K562 (cell line): ENCODE measurements around the gene MPHOSPH9. TPM values are rescaled to one million over a fixed set of nuclear protein-coding genes. Genes with fewer than 3 reads are reported as not detected.

Experiments
- CBFB ChIP-seq: sonication (generic); formaldehyde crosslinking; IDR thresholded peaks from 2 replicates; pipeline ENCODE4 v1.4.0; 2020; ENCODE audit warnings: mild to moderate bottlenecking, missing genetic modification reagents
- DIDO1 ChIP-seq: fragments of 450-650 bp; IDR thresholded peaks from 2 replicates; pipeline ENCODE4 v1.6.1; 2016; ENCODE audit warnings: low read depth, missing biosample characterization, missing genetic modification characterization
- FOXA1 ChIP-seq: fragments of 450-650 bp; IDR thresholded peaks from 2 replicates; pipeline ENCODE4 v1.6.1; 2016; ENCODE audit warnings: mild to moderate bottlenecking, borderline replicate concordance
- GABPA ChIP-seq: fragments of 200-800 bp; sonication (Bioruptor generic); conservative IDR thresholded peaks from 2 replicates; pipeline ENCODE4 v1.6.1; 2016; ENCODE audit warnings: low read depth, missing genetic modification characterization, missing compliant biosample characterization
- HDAC2 ChIP-seq: fragments of 450-650 bp; IDR thresholded peaks from 2 replicates; pipeline ENCODE4 v1.6.1; 2016; ENCODE audit warnings: mild to moderate bottlenecking
- MAZ ChIP-seq, 2 experiments: fragments of 450-650 bp in 1 of 2; sonication (generic) in 1 of 2; formaldehyde crosslinking; IDR thresholded peaks in 1 of 2; conservative IDR thresholded peaks in 1 of 2; 2 replicates each; pipeline versions ENCODE4 v1.4.0 to v1.5.0; 2020; ENCODE audit warnings: mild to moderate bottlenecking in 1 of 2, missing genetic modification reagents in 1 of 2
- MED1 ChIP-seq: sonication (generic); formaldehyde crosslinking; IDR thresholded peaks from 2 replicates; pipeline ENCODE4 v1.8.1; 2023; ENCODE audit warnings: missing genetic modification reagents, borderline replicate concordance
- NFYB ChIP-seq: IDR thresholded peaks from 2 replicates; pipeline ENCODE4 v1.6.1; 2011; ENCODE audit warnings: mild to moderate bottlenecking, moderate library complexity; ENCODE audit not compliant: insufficient read length; ENCODE audit errors: extremely low read depth
- NR1H2 ChIP-seq: sonication (generic); formaldehyde crosslinking; IDR thresholded peaks from 2 replicates; pipeline ENCODE4 v1.4.0; 2020; ENCODE audit warnings: mild to moderate bottlenecking, missing genetic modification reagents
- NUFIP1 ChIP-seq: fragments of 450-650 bp; IDR thresholded peaks from 2 replicates; pipeline ENCODE4 v1.6.1; 2018; ENCODE audit not compliant: partially characterized antibody
- RBBP5 ChIP-seq: fragments of 200-600 bp; sonication (generic); IDR thresholded peaks from 2 replicates; pipeline ENCODE4 v1.6.1; 2012; ENCODE audit warnings: borderline replicate concordance, mild to moderate bottlenecking, low read length, control low read depth, inconsistent platforms; ENCODE audit not compliant: insufficient read depth, poor library complexity, severe bottlenecking
- SIRT6 ChIP-seq: IDR thresholded peaks from one replicate; pipeline ENCODE4 v1.6.1; 2012; ENCODE audit warnings: low read depth, mild to moderate bottlenecking, control low read depth, inconsistent platforms, low read length, moderate library complexity
- SRSF7 ChIP-seq: fragments of 200-400 bp; formaldehyde crosslinking; optimal IDR thresholded peaks from 2 replicates; pipeline ENCODE3; 2017; ENCODE audit warnings: mild to moderate bottlenecking, low read depth, low read length
- TAL1 ChIP-seq: fragments of 450-650 bp; IDR thresholded peaks from 2 replicates; pipeline ENCODE4 v1.6.1; 2016; ENCODE audit warnings: mild to moderate bottlenecking
- TRIM24 ChIP-seq, 2 experiments: fragments of 450-650 bp; IDR thresholded peaks; 2 replicates each; pipeline ENCODE4 v1.6.1; 2016
- ZNF134 ChIP-seq: fragments of 250-450 bp; sonication (Bioruptor Pico); conservative IDR thresholded peaks from 2 replicates; pipeline ENCODE4 v1.4.0; 2020
- ZNF175 ChIP-seq: fragments of 200-800 bp; sonication (Bioruptor generic); IDR thresholded peaks from 2 replicates; pipeline ENCODE4 v1.6.1; 2016; ENCODE audit warnings: low read depth, mild to moderate bottlenecking, missing genetic modification characterization, missing compliant biosample characterization
- ZNF384 ChIP-seq: IDR thresholded peaks from 2 replicates; pipeline ENCODE4 v1.6.1; 2012; ENCODE audit warnings: low read depth, low read length, improper control_type of control experiment
- polyA plus RNA-seq, 8 experiments: library from polyadenylated mRNA; depleted of rRNA in 4 of 8; stranded (reverse) in 5 of 8; unstranded in 3 of 8; fragments of >200 nt; fragmentation: Nextera tagmentation in 2 of 8; fragmentation: Illumina TruSeq in 1 of 8; extraction: Ambion mirVana in 2 of 8; extraction: Trizol in 1 of 8; gene quantifications; 2 replicates each; pipeline versions ENCODE4 v1.2.1 to v1.2.3, GENCODE V29; 2011 to 2014; ENCODE audit warnings: inconsistent platforms in 1 of 8, missing spikeins in 1 of 8
- total RNA-seq, 7 experiments: library from RNA; depleted of rRNA in 6 of 7; stranded (reverse); fragments of >200 nt in 6 of 7; fragmentation: Illumina TruSeq in 2 of 7; extraction: Trizol in 2 of 7; gene quantifications; 2 replicates each; pipeline versions ENCODE4 v1.2.1 to v1.2.3, GENCODE V29; 2011 to 2021; ENCODE audit warnings: low replicate concordance in 1 of 7
- TF ChIP-seq, protein P1 (sequence below): fragments of 250-450 bp; sonication (Bioruptor Pico); IDR thresholded peaks from 2 replicates; pipeline ENCODE4 v1.5.1; 2021; ENCODE audit warnings: mild to moderate bottlenecking
- TF ChIP-seq, protein P2 (sequence below): IDR thresholded peaks from 3 replicates; pipeline ENCODE4 v1.6.1; 2011; ENCODE audit warnings: borderline replicate concordance, mild to moderate bottlenecking; ENCODE audit not compliant: insufficient read length, insufficient read depth
- TF ChIP-seq, protein P3 (sequence below): fragments of 450-650 bp; IDR thresholded peaks from 2 replicates; pipeline ENCODE4 v1.6.1; 2017; ENCODE audit warnings: mild to moderate bottlenecking, moderate library complexity
- TF ChIP-seq, protein P4 (sequence below): fragments of 450-650 bp; formaldehyde crosslinking; IDR thresholded peaks from 2 replicates; pipeline ENCODE4 v1.4.0; 2022; ENCODE audit warnings: mild to moderate bottlenecking, moderate library complexity

MPHOSPH9 gene
- total and polyA plus RNA-seq, 9 of the 15 experiments (the other 6 are each of a cell fraction or from before 2014, with no cell fraction given), result 14.2 to 103 (median 54.5) TPM

DNA sequence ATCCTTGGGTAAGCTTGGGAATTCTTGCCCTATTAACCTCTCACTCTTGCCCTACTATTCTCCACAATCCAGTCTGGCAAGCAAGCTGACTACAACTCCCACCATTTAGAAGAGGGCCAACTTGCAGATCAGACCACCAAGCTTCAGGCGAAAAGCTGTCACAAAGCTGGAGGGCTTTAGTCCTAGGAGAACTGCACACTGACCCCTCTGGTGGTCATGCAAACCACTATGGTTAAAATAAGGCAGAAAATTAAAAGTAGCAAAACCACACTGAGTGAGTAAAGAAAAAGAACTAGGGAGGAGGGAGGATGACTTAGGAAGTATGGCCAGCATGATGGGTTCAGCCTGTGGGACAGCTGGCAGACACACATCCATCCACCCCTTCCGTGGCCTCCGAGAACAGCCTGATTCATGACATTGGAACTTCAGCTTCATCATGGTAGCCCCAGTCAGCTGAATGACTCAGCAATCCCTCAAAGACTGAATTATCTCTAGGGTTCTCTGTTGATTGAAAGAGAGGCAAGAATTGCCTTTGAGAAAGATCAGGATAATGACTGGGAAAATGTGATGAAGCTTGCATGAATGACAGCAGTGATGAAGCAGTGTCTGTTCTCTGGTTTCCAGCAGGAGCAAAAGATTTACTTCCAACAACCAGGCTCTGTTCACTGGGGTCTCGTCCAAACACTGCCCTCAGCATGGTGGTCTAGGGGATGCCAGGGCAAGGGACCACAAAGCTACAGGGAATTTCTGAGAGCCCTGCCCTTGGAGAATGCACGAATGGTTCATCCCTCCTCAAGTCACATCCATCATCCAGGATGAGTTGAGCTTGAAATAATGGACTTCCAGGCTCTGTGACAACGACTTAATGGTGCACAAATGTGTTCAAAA is 106.4 kb downstream of the MPHOSPH9 start (continued):
- TF ChIP-seq, protein P1, sequence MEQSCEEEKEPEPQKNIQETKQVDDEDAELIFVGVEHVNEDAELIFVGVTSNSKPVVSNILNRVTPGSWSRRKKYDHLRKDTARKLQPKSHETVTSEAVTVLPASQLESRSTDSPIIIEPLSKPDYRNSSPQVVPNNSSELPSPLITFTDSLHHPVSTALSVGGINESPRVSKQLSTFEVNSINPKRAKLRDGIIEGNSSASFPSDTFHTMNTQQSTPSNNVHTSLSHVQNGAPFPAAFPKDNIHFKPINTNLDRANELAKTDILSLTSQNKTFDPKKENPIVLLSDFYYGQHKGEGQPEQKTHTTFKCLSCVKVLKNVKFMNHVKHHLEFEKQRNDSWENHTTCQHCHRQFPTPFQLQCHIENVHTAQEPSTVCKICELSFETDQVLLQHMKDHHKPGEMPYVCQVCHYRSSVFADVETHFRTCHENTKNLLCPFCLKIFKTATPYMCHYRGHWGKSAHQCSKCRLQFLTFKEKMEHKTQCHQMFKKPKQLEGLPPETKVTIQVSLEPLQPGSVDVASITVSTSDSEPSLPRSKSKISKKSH (CRISPR knock-in tag), result no peak
- TF ChIP-seq NFYB, result no peak
- no peak for TF ChIP-seq RBBP5
- TF ChIP-seq SIRT6, result no peak
- TF ChIP-seq MAZ (CRISPR knock-in tag; conservative IDR thresholded peaks at IDR 0.05 in 1 of 2, IDR thresholded peaks at IDR 0.05 in 1 of 2), result peak in 1 of 2 experiments; percentile 53; a peak in 1 of 4 replicates
- no peak for TF ChIP-seq ZNF134
- TF ChIP-seq CBFB, result no peak
- TF ChIP-seq SRSF7, result no peak
- TF ChIP-seq TAL1, result no peak
- TF ChIP-seq, protein P2, sequence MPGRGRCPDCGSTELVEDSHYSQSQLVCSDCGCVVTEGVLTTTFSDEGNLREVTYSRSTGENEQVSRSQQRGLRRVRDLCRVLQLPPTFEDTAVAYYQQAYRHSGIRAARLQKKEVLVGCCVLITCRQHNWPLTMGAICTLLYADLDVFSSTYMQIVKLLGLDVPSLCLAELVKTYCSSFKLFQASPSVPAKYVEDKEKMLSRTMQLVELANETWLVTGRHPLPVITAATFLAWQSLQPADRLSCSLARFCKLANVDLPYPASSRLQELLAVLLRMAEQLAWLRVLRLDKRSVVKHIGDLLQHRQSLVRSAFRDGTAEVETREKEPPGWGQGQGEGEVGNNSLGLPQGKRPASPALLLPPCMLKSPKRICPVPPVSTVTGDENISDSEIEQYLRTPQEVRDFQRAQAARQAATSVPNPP, result no peak
- TF ChIP-seq, protein P3, sequence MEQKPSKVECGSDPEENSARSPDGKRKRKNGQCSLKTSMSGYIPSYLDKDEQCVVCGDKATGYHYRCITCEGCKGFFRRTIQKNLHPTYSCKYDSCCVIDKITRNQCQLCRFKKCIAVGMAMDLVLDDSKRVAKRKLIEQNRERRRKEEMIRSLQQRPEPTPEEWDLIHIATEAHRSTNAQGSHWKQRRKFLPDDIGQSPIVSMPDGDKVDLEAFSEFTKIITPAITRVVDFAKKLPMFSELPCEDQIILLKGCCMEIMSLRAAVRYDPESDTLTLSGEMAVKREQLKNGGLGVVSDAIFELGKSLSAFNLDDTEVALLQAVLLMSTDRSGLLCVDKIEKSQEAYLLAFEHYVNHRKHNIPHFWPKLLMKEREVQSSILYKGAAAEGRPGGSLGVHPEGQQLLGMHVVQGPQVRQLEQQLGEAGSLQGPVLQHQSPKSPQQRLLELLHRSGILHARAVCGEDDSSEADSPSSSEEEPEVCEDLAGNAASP, result no peak
- TF ChIP-seq MED1 (CRISPR knock-in tag), result no peak
- no peak for TF ChIP-seq GABPA (tag)
- no peak for TF ChIP-seq FOXA1
- TF ChIP-seq NUFIP1, result no peak
- TF ChIP-seq HDAC2, result peak; percentile 90; the same call in 1 of the 2 replicates
- TF ChIP-seq, protein P4, sequence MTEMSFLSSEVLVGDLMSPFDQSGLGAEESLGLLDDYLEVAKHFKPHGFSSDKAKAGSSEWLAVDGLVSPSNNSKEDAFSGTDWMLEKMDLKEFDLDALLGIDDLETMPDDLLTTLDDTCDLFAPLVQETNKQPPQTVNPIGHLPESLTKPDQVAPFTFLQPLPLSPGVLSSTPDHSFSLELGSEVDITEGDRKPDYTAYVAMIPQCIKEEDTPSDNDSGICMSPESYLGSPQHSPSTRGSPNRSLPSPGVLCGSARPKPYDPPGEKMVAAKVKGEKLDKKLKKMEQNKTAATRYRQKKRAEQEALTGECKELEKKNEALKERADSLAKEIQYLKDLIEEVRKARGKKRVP (CRISPR knock-in tag), result no peak
- no peak for TF ChIP-seq NR1H2 (CRISPR knock-in tag)
- no peak for TF ChIP-seq ZNF175 (CRISPR knock-in tag)
- TF ChIP-seq ZNF384, result no peak
- TF ChIP-seq DIDO1 (tag), result no peak; the same call in 1 of the 2 replicates
- peak; percentile 47 to 76; a peak in 3 of 4 replicates for TF ChIP-seq TRIM24 (IDR thresholded peaks at IDR 0.05)
